ENCODE results near the gene DAZAP1. TPM values are rescaled to one million over a fixed set of nuclear protein-coding genes. Genes with fewer than 3 reads are reported as not detected.

The DAZAP1 gene
- total RNA-seq, 4 donors from 2014 or later: 41.5 to 75.4 (median 49.2) TPM

DNA sequence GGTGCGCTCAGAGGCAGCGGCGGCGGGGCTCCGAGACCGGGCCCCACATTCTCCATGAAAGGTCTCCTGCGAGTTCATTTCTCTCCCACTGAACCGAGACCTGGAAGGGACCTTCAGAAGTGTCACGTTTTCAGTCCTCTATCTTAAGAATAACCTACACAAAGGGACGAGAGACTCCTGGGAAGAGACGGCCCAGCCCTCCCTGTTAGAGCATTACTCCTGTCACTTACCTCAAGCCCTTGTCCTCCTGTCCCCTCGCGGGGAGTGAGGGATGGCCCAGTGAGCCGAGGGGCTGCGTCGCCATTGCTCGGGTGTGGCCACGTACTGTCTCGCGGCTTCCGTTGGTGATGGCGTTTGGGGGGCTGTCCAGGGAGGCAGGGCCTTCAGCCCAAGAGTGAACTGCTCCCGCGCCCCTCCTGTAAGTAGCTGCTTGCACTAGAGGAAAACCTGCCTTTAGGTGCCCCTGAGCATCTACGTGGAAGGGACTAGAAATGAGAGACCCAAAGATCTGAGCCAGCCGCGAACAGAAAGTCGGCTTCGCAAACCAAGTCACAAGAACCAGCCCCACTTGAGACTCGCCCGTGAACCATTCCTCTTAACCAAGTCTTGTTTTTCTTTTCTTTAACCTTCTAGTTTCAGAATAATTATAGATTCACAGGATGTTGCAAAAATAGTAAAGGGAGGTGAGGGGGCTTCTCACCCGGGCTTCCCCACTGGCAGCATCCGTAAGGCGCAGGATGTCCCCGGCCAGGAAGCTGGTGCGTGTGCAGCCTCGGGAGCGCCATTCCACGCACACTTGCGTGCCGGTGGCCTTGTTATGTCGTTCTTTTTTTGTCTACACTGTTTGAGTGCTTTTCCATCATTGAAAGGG is 44.8 kb upstream of the DAZAP1 start:
- no peaks in the 10 kb centered on the region for H3K27me3 ChIP-seq
- H3K9me3 ChIP-seq: no peaks in the 10 kb centered on the region
- TF ChIP-seq POLR2AphosphoS5 (IDR thresholded peaks at IDR 0.05) (no peak), EP300 (IDR thresholded peaks at IDR 0.05) (no peak), POLR2A (IDR thresholded peaks at IDR 0.05) (no peak)
- TF ChIP-seq, protein P1, sequence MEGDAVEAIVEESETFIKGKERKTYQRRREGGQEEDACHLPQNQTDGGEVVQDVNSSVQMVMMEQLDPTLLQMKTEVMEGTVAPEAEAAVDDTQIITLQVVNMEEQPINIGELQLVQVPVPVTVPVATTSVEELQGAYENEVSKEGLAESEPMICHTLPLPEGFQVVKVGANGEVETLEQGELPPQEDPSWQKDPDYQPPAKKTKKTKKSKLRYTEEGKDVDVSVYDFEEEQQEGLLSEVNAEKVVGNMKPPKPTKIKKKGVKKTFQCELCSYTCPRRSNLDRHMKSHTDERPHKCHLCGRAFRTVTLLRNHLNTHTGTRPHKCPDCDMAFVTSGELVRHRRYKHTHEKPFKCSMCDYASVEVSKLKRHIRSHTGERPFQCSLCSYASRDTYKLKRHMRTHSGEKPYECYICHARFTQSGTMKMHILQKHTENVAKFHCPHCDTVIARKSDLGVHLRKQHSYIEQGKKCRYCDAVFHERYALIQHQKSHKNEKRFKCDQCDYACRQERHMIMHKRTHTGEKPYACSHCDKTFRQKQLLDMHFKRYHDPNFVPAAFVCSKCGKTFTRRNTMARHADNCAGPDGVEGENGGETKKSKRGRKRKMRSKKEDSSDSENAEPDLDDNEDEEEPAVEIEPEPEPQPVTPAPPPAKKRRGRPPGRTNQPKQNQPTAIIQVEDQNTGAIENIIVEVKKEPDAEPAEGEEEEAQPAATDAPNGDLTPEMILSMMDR (IDR thresholded peaks at IDR 0.05): no peak
- peaks cover 22% of the 10 kb centered on the region for H3K4me1 ChIP-seq
- 93% methylated on average over 42 of the region's 42 CpGs for WGBS
- no peak overlapping the region for H3K4me3 ChIP-seq
- no peak for DNase-seq (ENCODE audit: low spot score in 2 of 2)
- H3K27ac ChIP-seq: no peak overlapping the region
- peaks cover 46% of the 10 kb centered on the region for H3K36me3 ChIP-seq

DNA sequence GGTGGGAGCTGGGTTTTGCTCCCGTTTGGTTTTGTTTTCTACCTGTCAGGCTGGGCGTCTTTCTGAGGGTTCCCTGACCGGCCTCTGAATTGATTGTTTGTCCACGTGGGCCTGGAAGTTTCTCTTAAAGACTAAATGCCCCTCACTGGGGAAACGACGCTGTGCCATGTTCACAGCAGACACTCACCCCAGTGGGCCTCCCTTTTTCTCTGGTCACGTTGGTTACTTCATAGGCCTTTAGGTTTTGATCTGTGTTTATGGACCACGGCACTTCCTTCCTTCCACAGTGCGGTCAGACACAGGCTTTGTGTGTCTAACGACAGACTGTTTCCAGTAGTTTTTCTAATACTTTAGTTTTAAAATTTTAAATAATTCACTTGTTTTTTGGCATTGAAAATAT is 43.8 kb upstream of the DAZAP1 start:
- Histone ChIP-seq H3K36me3 (peaks cover 48% of the 10 kb centered on the region), H3K4me1 (peaks cover 22% of the 10 kb centered on the region), H3K4me3 (no peak overlapping the region), H3K27ac (no peak overlapping the region), H3K27me3 (no peaks in the 10 kb centered on the region), H3K9me3 (no peaks in the 10 kb centered on the region)
- DNase-seq (ENCODE audit: low spot score in 2 of 2): no peak
- TF ChIP-seq EP300 (IDR thresholded peaks at IDR 0.05): no peak
- no peak for TF ChIP-seq POLR2A (IDR thresholded peaks at IDR 0.05)
- no peak for TF ChIP-seq POLR2AphosphoS5 (IDR thresholded peaks at IDR 0.05)
- TF ChIP-seq, protein P1 (IDR thresholded peaks at IDR 0.05): no peak
- 80% methylated on average over 10 of the region's 10 CpGs for WGBS

DNA sequence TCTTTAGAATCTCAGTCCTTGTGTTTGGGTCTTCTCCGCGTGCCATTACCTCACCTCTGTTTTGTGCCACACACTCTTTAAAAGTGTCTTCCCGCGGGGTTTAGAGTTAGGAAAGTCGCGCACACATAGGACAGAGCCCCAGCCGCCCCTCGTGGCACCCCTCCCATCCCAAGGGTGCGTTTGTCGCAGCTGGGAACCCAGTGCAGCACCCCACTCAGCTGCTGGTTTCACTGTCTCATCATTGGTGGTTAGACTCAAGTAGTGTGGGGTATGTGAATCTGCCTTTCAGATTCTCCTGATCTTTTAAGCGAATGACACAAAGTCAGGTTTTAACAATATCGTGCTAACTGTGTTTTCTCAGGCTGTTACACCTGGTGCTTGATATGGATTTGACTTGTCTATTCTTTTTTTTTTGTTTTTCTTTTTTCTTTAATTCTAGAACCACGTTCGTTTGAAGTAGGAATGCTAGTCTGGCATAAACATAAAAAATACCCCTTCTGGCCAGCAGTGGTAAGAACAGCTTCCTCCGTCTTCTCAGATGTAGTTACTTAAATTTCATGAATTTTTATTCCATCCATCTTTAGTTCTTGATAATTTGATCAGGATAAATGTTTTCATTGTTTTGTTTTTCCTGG is 43.2 kb upstream of the DAZAP1 start:
- DNase-seq (ENCODE audit: low spot score in 2 of 2): no peak
- Histone ChIP-seq H3K36me3 (peaks cover 49% of the 10 kb centered on the region), H3K4me1 (peaks cover 22% of the 10 kb centered on the region), H3K9me3 (no peaks in the 10 kb centered on the region), H3K27me3 (no peaks in the 10 kb centered on the region), H3K4me3 (no peak overlapping the region), H3K27ac (no peak overlapping the region)
- 85% methylated on average over 15 of the region's 15 CpGs for WGBS
- no peak for TF ChIP-seq POLR2A (IDR thresholded peaks at IDR 0.05)
- no peak for TF ChIP-seq POLR2AphosphoS5 (IDR thresholded peaks at IDR 0.05)
- TF ChIP-seq, protein P1 (IDR thresholded peaks at IDR 0.05): no peak
- TF ChIP-seq EP300 (IDR thresholded peaks at IDR 0.05): no peak

DNA sequence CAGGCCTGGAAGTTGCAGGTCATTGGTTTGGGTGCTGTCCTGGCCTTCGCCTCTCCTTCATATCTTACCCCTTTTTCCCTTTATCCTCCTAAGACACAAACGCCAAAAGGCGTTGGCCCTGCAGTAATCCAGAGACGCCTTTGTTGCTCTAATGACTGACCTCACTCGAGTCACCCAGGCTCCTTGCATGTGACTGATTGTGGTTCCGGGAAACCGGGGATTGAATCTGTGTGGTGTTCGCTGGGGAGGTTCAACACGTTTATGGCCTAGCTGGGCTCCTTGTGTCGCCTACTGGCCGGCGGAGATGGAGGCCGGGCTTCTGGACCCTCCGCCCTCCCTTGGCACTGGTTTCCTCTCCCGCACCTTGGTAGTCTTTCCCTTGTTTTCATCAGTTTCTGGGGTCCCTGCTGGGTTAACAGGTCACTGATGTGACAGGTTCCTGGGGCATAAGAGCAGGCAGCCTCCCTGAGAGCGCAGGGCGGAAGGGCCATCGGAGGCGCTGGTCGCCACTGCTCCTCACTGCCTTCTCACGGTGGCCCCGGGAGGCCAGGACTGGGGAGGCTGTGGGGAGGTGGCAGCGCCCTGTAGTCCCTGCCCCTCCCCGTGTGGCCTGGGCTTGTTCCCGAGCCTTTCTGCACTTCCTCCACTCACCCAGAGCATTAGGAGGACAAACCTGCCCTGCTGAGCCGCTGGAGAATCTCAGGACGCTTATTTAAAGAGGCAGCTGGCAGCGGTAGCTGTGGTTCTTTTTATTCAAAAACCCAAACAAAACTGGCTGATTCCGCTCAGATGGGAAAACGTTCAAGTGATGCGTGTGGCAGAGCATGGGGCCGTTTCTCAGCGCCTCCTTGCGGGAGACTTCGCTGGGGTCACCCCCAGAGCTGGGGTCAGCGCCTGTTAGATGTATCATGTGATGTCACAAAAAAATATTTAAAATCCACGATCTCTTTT is 41.8 kb upstream of the DAZAP1 start:
- Histone ChIP-seq H3K9me3 (no peaks in the 10 kb centered on the region), H3K27ac (peak overlapping the region; percentile 11), H3K4me3 (no peak overlapping the region), H3K27me3 (no peaks in the 10 kb centered on the region), H3K36me3 (peaks cover 63% of the 10 kb centered on the region), H3K4me1 (peaks cover 18% of the 10 kb centered on the region)
- no peak for TF ChIP-seq POLR2A (IDR thresholded peaks at IDR 0.05)
- no peak for TF ChIP-seq POLR2AphosphoS5 (IDR thresholded peaks at IDR 0.05)
- no peak for TF ChIP-seq EP300 (IDR thresholded peaks at IDR 0.05)
- TF ChIP-seq, protein P1 (IDR thresholded peaks at IDR 0.05): no peak
- 88% methylated on average over 29 of the region's 37 CpGs for WGBS
- DNase-seq (ENCODE audit: low spot score in 2 of 2): no peak

Measured in suprapubic skin (tissue), 4 donors.